Erythroblast (primary cell): ENCODE results near the gene SLC29A1.

Experiments
- GATA1 ChIP-seq: IDR thresholded peaks from 2 replicates; pipeline ENCODE4 v1.6.1; 2011; ENCODE audit warnings: low read depth, mild to moderate bottlenecking, control low read depth, low read length, moderate library complexity
- POLR2A ChIP-seq: IDR thresholded peaks from 2 replicates; pipeline ENCODE4 v1.6.1; 2011; ENCODE audit warnings: mild to moderate bottlenecking, low read length

- TF ChIP-seq POLR2A: no peak
- TF ChIP-seq GATA1: no peak
Measured at GRCh38 chr6:44226368-44227147, 3.2 kb downstream of the SLC29A1 start.
